Measurements from ENCODE around the gene TRIM33.

DNA sequence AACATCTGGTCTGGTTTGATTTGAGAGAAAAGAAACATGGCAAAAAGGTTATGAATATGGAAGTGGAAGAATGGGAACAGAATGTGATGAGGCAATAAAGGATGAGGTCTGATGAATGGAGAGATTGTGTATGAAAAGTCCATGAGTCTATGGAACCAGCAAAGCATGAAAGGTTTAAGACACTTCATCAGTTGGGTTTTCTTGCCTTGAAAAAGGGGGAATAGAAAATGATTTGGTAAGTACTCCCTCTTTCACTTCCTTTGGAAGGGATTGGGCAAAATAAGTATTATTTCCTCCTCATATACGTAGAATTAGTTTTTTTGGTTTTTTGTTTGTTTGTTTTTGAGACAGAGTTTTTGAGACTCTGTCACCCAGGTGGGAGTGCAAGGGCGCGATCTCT, 155.8 kb downstream of the TRIM33 start:
- no peak for TF ChIP-seq CTCF (conservative IDR thresholded peaks at IDR 0.05)
- TF ChIP-seq ZFX (IDR thresholded peaks at IDR 0.05): no peak
